GM18511 (cell line): ENCODE measurements around the gene RAD51AP1.

ENCODE experiments used
- ATAC-seq: cut with Tn5 transposase; IDR thresholded peaks from one replicate; pipeline ENCODE4 v1.9.1; 2021; ENCODE audit warnings: mild to moderate bottlenecking, moderate library complexity; ENCODE audit not compliant: unreplicated experiment

The RAD51AP1 gene

GRCh38 chr12:4545195-4545594 lies 6.5 kb downstream of the RAD51AP1 start:
- no peak for ATAC-seq

DNA sequence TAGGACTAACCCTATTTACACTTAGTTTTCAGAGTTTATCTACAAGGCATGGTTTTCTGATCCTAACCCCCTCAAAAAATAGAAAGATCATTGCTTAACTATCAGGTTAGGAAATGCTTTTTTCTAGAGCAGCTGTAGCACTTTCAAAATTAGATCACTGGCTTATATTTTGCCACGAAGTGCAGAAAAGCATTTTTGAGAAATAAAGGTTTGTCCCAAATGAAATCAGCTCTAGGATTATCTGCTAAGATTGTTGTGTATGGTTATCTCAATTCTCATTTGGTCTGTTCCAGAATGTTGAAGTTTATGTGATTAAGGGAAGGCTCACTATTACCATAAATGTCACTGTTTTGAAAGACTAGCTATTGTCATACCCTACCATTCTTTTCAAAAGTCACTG lies 13.5 kb downstream of the RAD51AP1 start:
- no peak for ATAC-seq

- ATAC-seq = no peak
These were observed 15.3 kb downstream of the RAD51AP1 start for GRCh38 chr12:4553943-4554342.

DNA sequence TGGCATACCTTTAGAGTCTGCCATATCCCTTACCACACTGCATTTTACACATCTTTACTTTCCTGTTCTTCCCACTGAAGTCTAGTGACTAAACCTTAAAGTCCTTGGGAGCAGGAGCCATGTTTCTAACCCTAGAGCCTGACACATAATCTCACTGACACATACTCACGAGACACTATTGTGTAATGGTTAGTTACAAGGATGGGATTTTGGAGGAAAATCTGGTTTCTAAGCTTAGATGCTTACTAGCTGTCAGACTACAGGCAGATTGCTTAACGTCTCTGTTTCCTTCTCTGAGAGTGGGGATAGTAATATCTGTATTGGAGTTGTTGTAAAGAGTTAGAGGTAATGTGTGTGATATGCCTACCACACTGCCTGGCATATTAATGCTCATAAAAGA lies 17.1 kb downstream of the RAD51AP1 start:
- ATAC-seq = no peak

GRCh38 chr12:4556735-4557530 lies 18.2 kb downstream of the RAD51AP1 start:
- ATAC-seq = no peak

GRCh38 chr12:4557586-4557985 lies 18.9 kb downstream of the RAD51AP1 start:
- ATAC-seq = no peak

GRCh38 chr12:4558171-4558570 lies 19.5 kb downstream of the RAD51AP1 start:
- no peak for ATAC-seq

- ATAC-seq = no peak
These were observed 23.5 kb downstream of the RAD51AP1 start, which contains the start of gene DYRK4 for GRCh38 chr12:4562034-4562657. Gene DYRK4, plus strand, starts transcription at chr12:4562208. Its CDS starts 38 bp downstream, at chr12:4562246.

GRCh38 chr12:4563336-4563735 lies 24.6 kb downstream of the RAD51AP1 start:
- no peak for ATAC-seq

GRCh38 chr12:4564818-4565217 lies 26.1 kb downstream of the RAD51AP1 start:
- ATAC-seq = peak; percentile 38

- ATAC-seq = no peak
These were observed 27.8 kb downstream of the RAD51AP1 start for GRCh38 chr12:4566474-4566873.

- ATAC-seq = peak; percentile 73
These were observed 28.6 kb downstream of the RAD51AP1 start for GRCh38 chr12:4567073-4567881.

DNA sequence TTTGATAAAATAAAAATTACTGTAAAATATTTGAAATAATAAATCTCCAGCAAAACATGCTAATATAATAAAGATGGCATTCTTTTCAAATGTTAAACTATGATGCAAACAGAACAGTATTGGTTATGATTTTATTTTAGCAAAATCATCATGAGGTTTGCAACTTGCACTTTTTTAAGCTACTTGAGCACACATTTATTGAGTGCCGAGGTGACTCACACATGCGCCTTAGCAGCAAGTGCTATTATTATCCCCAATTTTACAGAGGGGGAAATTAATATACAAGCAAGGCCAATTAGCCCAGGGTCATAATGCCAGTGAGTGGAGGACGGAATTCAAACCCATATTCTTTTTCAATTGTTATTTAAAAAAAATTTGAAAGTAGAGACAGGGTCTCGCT lies 30.6 kb downstream of the RAD51AP1 start:
- no peak for ATAC-seq

- no peak for ATAC-seq
These were observed 34.0 kb downstream of the RAD51AP1 start for GRCh38 chr12:4572680-4573079.

DNA sequence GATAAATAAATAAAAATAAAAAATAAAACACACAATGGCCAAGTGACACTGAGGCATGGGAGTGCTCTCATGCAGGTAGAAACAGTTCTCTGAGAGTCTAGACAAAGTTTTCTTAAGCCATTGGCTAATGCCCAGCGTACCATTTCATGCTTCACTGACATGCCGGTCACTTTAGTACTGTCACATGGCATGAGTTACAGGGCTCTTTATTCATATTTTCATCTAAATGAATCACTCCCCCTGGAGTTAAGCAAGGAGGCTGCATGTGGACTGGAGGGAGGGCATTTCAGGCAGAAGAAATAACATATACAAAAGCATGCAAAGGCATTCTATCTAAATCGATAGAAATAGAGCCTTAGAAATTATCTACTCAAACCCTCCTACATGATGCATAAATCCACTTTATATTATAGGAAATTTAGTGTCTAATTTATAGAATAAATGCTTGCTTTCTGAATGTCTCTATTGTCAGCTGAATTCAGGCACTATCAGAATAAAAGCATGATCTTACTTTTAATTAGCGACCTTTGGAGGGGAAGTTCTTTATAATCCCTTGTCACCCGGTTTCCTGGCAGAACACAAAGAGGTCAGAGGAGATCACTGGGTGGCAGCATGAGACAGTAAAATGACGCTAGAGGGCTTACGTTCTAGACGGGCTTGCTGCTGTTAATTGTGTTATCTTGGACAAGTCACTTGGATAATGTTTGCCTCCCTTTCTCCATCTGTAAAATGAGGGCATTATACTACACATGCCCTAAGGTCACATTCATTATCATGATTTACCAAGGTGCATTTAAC lies 40.8 kb downstream of the RAD51AP1 start:
- ATAC-seq = no peak

DNA sequence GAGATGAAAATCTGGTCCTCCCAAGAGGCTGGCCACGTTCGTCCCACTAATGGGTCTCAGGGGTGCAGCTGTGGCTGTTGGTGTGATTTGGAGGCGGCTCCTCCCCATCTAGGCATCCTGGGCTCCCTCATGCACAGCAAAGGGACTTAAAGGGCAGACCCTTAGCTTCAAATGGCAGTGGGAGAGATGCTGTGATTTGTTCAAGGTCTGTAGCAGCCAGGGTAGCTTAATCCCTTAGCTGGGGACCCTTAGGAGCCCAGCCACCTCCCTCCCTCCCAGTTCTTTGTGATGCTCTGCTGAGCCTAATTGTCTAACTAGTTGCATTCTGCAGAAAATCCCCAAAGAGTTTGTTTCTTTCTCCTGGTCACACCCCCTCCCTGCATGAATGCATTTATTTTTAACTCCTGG lies 41.6 kb downstream of the RAD51AP1 start:
- no peak for ATAC-seq

GRCh38 chr12:4584281-4584680 lies 45.6 kb downstream of the RAD51AP1 start:
- no peak for ATAC-seq

DNA sequence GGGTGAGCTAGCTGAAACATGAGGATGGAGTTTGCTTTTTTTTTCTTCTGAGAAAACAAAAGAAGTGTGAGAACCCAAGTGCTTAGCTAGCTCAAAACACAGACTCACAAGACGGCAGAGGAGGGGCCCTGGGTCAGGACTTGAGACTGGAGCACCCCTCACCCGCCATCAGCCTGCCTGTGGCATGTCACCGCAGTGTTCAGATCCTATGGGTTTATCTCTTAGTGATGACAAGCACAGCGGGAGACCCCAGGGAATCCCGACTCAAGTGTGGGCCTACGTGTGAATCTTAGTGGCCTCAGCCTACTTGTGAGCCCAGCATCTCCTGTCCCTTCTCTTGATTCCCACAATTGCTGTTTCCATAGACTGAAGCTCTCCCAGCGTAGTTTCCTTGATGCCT lies 46.2 kb downstream of the RAD51AP1 start:
- no peak for ATAC-seq

DNA sequence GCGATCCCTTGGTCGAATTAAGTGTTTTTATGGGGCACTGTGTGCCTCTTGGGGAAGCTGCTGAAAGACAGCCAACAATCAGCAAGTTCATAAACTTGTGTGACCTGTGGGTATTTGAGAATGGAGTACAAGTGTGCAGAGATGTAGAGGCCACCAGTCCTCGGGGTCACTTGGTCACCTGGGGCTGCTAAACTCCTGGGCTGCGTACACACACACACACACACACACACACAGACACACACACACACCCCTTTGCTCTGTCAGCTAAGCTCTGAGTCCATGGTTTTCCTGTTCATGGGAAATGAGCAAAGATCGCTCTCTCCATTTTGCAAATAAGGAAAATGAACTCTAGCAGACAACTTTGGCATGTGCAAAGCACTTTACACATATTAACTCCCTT lies 47.8 kb downstream of the RAD51AP1 start:
- ATAC-seq = no peak

GRCh38 chr12:4587108-4587507 lies 48.4 kb downstream of the RAD51AP1 start:
- no peak for ATAC-seq

- no peak for ATAC-seq
These were observed 50.2 kb downstream of the RAD51AP1 start for GRCh38 chr12:4588916-4589315.
